GM12801 (cell line): ENCODE measurements around the gene NES.

Experiments
- CTCF ChIP-seq: IDR thresholded peaks from one replicate; pipeline ENCODE4 v1.5.1; 2011; ENCODE audit warnings: control low read depth; ENCODE audit not compliant: insufficient read length; ENCODE audit errors: extremely low read depth

Gene NES

DNA sequence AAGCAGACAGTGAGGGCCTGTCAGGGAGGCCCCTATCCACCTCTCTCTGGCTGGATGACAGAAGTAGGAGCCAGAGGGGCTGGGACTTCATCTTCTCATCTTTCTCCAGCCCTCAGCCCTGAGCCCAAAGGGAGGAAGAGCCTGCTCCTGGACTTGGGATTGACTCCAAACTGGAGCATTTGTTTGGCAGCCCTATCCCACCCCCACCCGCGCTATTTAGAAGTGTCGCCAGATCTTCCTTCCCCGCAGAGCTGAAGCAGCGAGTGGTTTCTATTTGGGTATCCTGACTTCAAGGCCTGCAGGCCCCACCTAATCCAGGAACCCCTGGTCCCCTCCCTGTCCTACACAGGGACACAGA, 9.6 kb downstream of the NES start:
- TF ChIP-seq CTCF = no peak

GRCh38 chr1:156666862-156667609, 10.2 kb downstream of the NES start:
- TF ChIP-seq CTCF = no peak

DNA sequence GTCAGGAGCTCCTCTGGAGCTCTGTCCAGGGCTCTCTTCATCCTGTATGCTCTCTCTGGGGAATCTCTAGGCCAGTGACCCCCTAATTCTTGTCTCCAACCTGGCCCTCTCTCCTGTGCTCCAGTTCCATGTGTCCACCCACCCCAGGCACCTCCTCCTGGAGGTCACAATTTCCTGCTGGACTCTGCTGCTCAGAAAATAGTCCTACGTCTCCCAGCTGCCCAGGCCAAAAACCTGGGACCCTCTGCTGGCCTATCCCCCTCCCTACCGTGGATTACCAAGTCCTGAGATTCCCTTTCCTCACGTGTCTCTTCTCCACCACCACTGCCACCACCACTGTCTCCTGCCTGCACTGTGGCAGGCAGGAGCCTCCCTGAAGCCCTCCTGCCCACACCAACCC, 11.7 kb downstream of the NES start:
- TF ChIP-seq CTCF = no peak

DNA sequence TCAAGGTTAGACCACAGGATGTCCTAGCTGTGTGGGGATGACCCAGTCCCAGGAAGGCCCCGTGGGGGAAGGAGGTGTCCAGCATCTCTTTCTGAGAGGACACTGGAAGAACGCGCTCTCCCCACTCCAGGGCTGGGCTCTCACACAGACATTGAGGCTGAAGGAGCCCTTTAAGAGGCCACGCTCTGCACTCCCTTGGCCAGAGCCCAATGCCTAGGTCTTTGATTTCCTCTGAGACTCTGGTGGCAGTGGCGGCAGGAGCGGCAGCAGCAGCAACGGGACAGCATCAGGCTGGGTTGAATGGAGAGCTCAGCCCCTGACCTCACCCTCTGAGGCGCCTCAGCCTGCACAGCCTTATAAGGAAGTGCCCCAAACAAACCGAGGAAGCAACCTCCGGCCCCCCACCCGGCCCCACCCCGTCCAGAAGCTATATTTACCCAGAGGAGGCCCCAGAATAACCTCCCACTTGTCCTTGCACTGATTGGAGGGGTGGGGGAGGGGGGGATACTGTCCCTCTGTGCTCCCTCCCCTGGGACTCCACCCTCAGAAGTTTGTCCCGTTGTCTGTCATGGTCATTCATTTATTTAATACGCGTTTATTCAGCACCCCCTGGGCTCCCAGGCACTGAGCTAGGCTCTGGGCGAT, 12.3 kb downstream of the NES start:
- no peak for TF ChIP-seq CTCF

GRCh38 chr1:156664046-156664766, 13.0 kb downstream of the NES start:
- TF ChIP-seq CTCF = no peak

- no peak for TF ChIP-seq CTCF
Observed at GRCh38 chr1:156663178-156663577, 14.0 kb downstream of the NES start.

DNA sequence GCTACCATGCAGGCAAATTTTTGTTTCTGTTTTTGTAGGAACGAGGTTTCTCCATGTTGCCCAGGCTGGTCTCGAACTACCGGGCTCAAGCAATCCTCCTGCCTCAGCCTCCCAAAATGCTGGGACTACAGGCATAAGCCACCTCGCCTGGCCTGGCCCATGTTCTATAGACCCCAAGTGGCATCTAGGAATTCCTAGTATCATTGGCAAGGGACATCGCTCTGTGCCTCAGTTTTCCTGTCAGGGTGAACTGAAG, 14.5 kb downstream of the NES start:
- TF ChIP-seq CTCF = no peak
